Measurements from ENCODE around the gene CARD18.

Gene CARD18

GRCh38 chr11:105142167-105142566 lies 2.6 kb upstream of the CARD18 start:
- H3K9me3 ChIP-seq (ENCODE audit: control insufficient read depth in 5 of 5, low read length in 5 of 5) = no peaks in the 10 kb centered on the region
- H3K4me3 ChIP-seq (ENCODE audit: low read depth in 1 of 5, low read length in 5 of 5) = no peak overlapping the region
- no peaks in the 10 kb centered on the region for H3K27me3 ChIP-seq (ENCODE audit: control insufficient read depth in 5 of 5, insufficient read depth in 4 of 5, low read length in 5 of 5)
- H3K27ac ChIP-seq (ENCODE audit: low read depth, low read length) = peak overlapping the region; percentile 38
- H3K36me3 ChIP-seq (ENCODE audit: control insufficient read depth in 5 of 5, insufficient read depth in 5 of 5, low read length in 5 of 5) = no peaks in the 10 kb centered on the region
- peaks cover 0 to 7% (median 0%) of the 10 kb centered on the region in 5 donors for H3K4me1 ChIP-seq (ENCODE audit: control insufficient read depth in 5 of 5, insufficient read depth in 5 of 5, low read length in 5 of 5)
- H3K9ac ChIP-seq (ENCODE audit: low read length in 5 of 5) = no peak overlapping the region

GRCh38 chr11:105137286-105137685 lies 2.3 kb downstream of the CARD18 start:
- no peak overlapping the region for H3K9ac ChIP-seq (ENCODE audit: low read length in 5 of 5)
- no peaks in the 10 kb centered on the region for H3K9me3 ChIP-seq (ENCODE audit: control insufficient read depth in 5 of 5, low read length in 5 of 5)
- H3K4me1 ChIP-seq (ENCODE audit: control insufficient read depth in 5 of 5, insufficient read depth in 5 of 5, low read length in 5 of 5) = peaks cover 0 to 5% (median 0%) of the 10 kb centered on the region in 5 donors
- no peak overlapping the region for H3K4me3 ChIP-seq (ENCODE audit: low read depth in 1 of 5, low read length in 5 of 5)
- no peaks in the 10 kb centered on the region for H3K36me3 ChIP-seq (ENCODE audit: control insufficient read depth in 5 of 5, insufficient read depth in 5 of 5, low read length in 5 of 5)
- H3K27me3 ChIP-seq (ENCODE audit: control insufficient read depth in 5 of 5, insufficient read depth in 4 of 5, low read length in 5 of 5) = no peaks in the 10 kb centered on the region
- H3K27ac ChIP-seq (ENCODE audit: low read depth, low read length) = no peak overlapping the region

- H3K4me3 ChIP-seq (ENCODE audit: low read depth in 1 of 5, low read length in 5 of 5) = no peak overlapping the region
- H3K4me1 ChIP-seq (ENCODE audit: control insufficient read depth in 5 of 5, insufficient read depth in 5 of 5, low read length in 5 of 5) = no peaks in the 10 kb centered on the region
- no peaks in the 10 kb centered on the region for H3K27me3 ChIP-seq (ENCODE audit: control insufficient read depth in 5 of 5, insufficient read depth in 4 of 5, low read length in 5 of 5)
- peaks cover 0 to 5% (median 4%) of the 10 kb centered on the region in 5 donors for H3K9me3 ChIP-seq (ENCODE audit: control insufficient read depth in 5 of 5, low read length in 5 of 5)
- H3K9ac ChIP-seq (ENCODE audit: low read length in 5 of 5) = no peak overlapping the region
- no peak overlapping the region for H3K27ac ChIP-seq (ENCODE audit: low read depth, low read length)
- H3K36me3 ChIP-seq (ENCODE audit: control insufficient read depth in 5 of 5, insufficient read depth in 5 of 5, low read length in 5 of 5) = no peaks in the 10 kb centered on the region
Measured at GRCh38 chr11:105135883-105136282, 3.7 kb downstream of the CARD18 start.

- Histone ChIP-seq H3K4me1 (ENCODE audit: control insufficient read depth in 5 of 5, insufficient read depth in 5 of 5, low read length in 5 of 5) (no peaks in the 10 kb centered on the region), H3K27ac (ENCODE audit: low read depth, low read length) (no peak overlapping the region), H3K9ac (ENCODE audit: low read length in 5 of 5) (no peak overlapping the region), H3K27me3 (ENCODE audit: control insufficient read depth in 5 of 5, insufficient read depth in 4 of 5, low read length in 5 of 5) (no peaks in the 10 kb centered on the region), H3K9me3 (ENCODE audit: control insufficient read depth in 5 of 5, low read length in 5 of 5) (peaks cover 0 to 9% (median 4%) of the 10 kb centered on the region in 5 donors), H3K4me3 (ENCODE audit: low read depth in 1 of 5, low read length in 5 of 5) (no peak overlapping the region), H3K36me3 (ENCODE audit: control insufficient read depth in 5 of 5, insufficient read depth in 5 of 5, low read length in 5 of 5) (no peaks in the 10 kb centered on the region)
Measured at GRCh38 chr11:105132716-105133511, 6.7 kb downstream of the CARD18 start.

GRCh38 chr11:105130189-105130813 lies 9.3 kb downstream of the CARD18 start:
- no peaks in the 10 kb centered on the region for H3K36me3 ChIP-seq (ENCODE audit: control insufficient read depth in 5 of 5, insufficient read depth in 5 of 5, low read length in 5 of 5)
- no peak overlapping the region for H3K9ac ChIP-seq (ENCODE audit: low read length in 5 of 5)
- H3K27me3 ChIP-seq (ENCODE audit: control insufficient read depth in 5 of 5, insufficient read depth in 4 of 5, low read length in 5 of 5) = no peaks in the 10 kb centered on the region
- no peaks in the 10 kb centered on the region for H3K4me1 ChIP-seq (ENCODE audit: control insufficient read depth in 5 of 5, insufficient read depth in 5 of 5, low read length in 5 of 5)
- H3K4me3 ChIP-seq (ENCODE audit: low read depth in 1 of 5, low read length in 5 of 5) = no peak overlapping the region
- H3K9me3 ChIP-seq (ENCODE audit: control insufficient read depth in 5 of 5, low read length in 5 of 5) = peaks cover 0 to 9% (median 4%) of the 10 kb centered on the region in 5 donors
- no peak overlapping the region for H3K27ac ChIP-seq (ENCODE audit: low read depth, low read length)

GRCh38 chr11:105124756-105125155 lies 14.8 kb downstream of the CARD18 start:
- H3K36me3 ChIP-seq (ENCODE audit: control insufficient read depth in 5 of 5, insufficient read depth in 5 of 5, low read length in 5 of 5) = no peaks in the 10 kb centered on the region
- no peak overlapping the region for H3K9ac ChIP-seq (ENCODE audit: low read length in 5 of 5)
- no peak overlapping the region for H3K27ac ChIP-seq (ENCODE audit: low read depth, low read length)
- H3K4me1 ChIP-seq (ENCODE audit: control insufficient read depth in 5 of 5, insufficient read depth in 5 of 5, low read length in 5 of 5) = no peaks in the 10 kb centered on the region
- H3K9me3 ChIP-seq (ENCODE audit: control insufficient read depth in 5 of 5, low read length in 5 of 5) = no peaks in the 10 kb centered on the region
- no peak overlapping the region for H3K4me3 ChIP-seq (ENCODE audit: low read depth in 1 of 5, low read length in 5 of 5)
- H3K27me3 ChIP-seq (ENCODE audit: control insufficient read depth in 5 of 5, insufficient read depth in 4 of 5, low read length in 5 of 5) = no peaks in the 10 kb centered on the region

- H3K4me3 ChIP-seq (ENCODE audit: low read depth in 1 of 5, low read length in 5 of 5) = no peak overlapping the region
- no peak overlapping the region for H3K9ac ChIP-seq (ENCODE audit: low read length in 5 of 5)
- H3K4me1 ChIP-seq (ENCODE audit: control insufficient read depth in 5 of 5, insufficient read depth in 5 of 5, low read length in 5 of 5) = peaks cover 0 to 7% (median 5%) of the 10 kb centered on the region in 5 donors
- no peaks in the 10 kb centered on the region for H3K9me3 ChIP-seq (ENCODE audit: control insufficient read depth in 5 of 5, low read length in 5 of 5)
- no peak overlapping the region for H3K27ac ChIP-seq (ENCODE audit: low read depth, low read length)
- H3K36me3 ChIP-seq (ENCODE audit: control insufficient read depth in 5 of 5, insufficient read depth in 5 of 5, low read length in 5 of 5) = no peaks in the 10 kb centered on the region
- no peaks in the 10 kb centered on the region for H3K27me3 ChIP-seq (ENCODE audit: control insufficient read depth in 5 of 5, insufficient read depth in 4 of 5, low read length in 5 of 5)
Measured at GRCh38 chr11:105111145-105111944, 28.2 kb downstream of the CARD18 start.

GRCh38 chr11:105110688-105111030 lies 28.9 kb downstream of the CARD18 start:
- H3K9ac ChIP-seq (ENCODE audit: low read length in 5 of 5) = no peak overlapping the region
- no peaks in the 10 kb centered on the region for H3K36me3 ChIP-seq (ENCODE audit: control insufficient read depth in 5 of 5, insufficient read depth in 5 of 5, low read length in 5 of 5)
- peak overlapping the region in 2 of 5 donors; percentile 37 to 54 for H3K4me3 ChIP-seq (ENCODE audit: low read depth in 1 of 5, low read length in 5 of 5)
- no peaks in the 10 kb centered on the region for H3K27me3 ChIP-seq (ENCODE audit: control insufficient read depth in 5 of 5, insufficient read depth in 4 of 5, low read length in 5 of 5)
- peak overlapping the region; percentile 65 for H3K27ac ChIP-seq (ENCODE audit: low read depth, low read length)
- H3K4me1 ChIP-seq (ENCODE audit: control insufficient read depth in 5 of 5, insufficient read depth in 5 of 5, low read length in 5 of 5) = peaks cover 0 to 7% (median 5%) of the 10 kb centered on the region in 5 donors
- no peaks in the 10 kb centered on the region for H3K9me3 ChIP-seq (ENCODE audit: control insufficient read depth in 5 of 5, low read length in 5 of 5)

GRCh38 chr11:105109855-105110687 lies 29.5 kb downstream of the CARD18 start:
- Histone ChIP-seq H3K9me3 (ENCODE audit: control insufficient read depth in 5 of 5, low read length in 5 of 5) (no peaks in the 10 kb centered on the region), H3K36me3 (ENCODE audit: control insufficient read depth in 5 of 5, insufficient read depth in 5 of 5, low read length in 5 of 5) (no peaks in the 10 kb centered on the region), H3K4me3 (ENCODE audit: low read depth in 1 of 5, low read length in 5 of 5) (peak overlapping the region in 4 of 5 donors; percentile 34 to 54 (median 42)), H3K4me1 (ENCODE audit: control insufficient read depth in 5 of 5, insufficient read depth in 5 of 5, low read length in 5 of 5) (peaks cover 0 to 7% (median 5%) of the 10 kb centered on the region in 5 donors), H3K27me3 (ENCODE audit: control insufficient read depth in 5 of 5, insufficient read depth in 4 of 5, low read length in 5 of 5) (no peaks in the 10 kb centered on the region), H3K9ac (ENCODE audit: low read length in 5 of 5) (peak overlapping the region in 2 of 5 donors; percentile 52 to 58), H3K27ac (ENCODE audit: low read depth, low read length) (peak overlapping the region; percentile 65)
